Naive thymus-derived CD4-positive, alpha-beta T cell (primary cell): ENCODE measurements around the gene UBXN2A. TPM values are rescaled to one million over a fixed set of nuclear protein-coding genes. Genes with fewer than 3 reads are reported as not detected.

Experiments
- ATAC-seq: fragments of 150-1000 bp; cut with Tn5 transposase; 2 replicates; pipeline ENCODE4 v1.10.0; 2021; ENCODE audit warnings: mild to moderate bottlenecking, moderate library complexity
- CTCF ChIA-PET: fragments of 350-600 bp; sonication (Branson Sonifier 250); formaldehyde crosslinking; loops from one replicate; lab custom pipeline; 2021; ENCODE audit warnings: antibody characterized with exemption; lab: Charles Lee
- POLR2A ChIA-PET: fragments of 350-600 bp; sonication (Branson Sonifier 250); formaldehyde crosslinking; loops from one replicate; lab custom pipeline; 2021; ENCODE audit warnings: antibody characterized with exemption, inconsistent platforms; lab: Charles Lee
- DNase-seq, 9 donors: peaks; one replicate each; pipeline versions ENCODE4 v3.0.0 to v3.0.0-alpha.2; 2020 to 2022; ENCODE audit warnings: mixed read lengths in 1 of 9
- H3K27ac ChIP-seq: one replicate; pipeline ENCODE4 v1.7.0; 2013; ENCODE audit warnings: mild to moderate bottlenecking, low read depth, low read length, moderate library complexity
- H3K27me3 ChIP-seq, 2 donors: one replicate each; pipeline ENCODE4 v1.7.0; 2013; ENCODE audit warnings: low read length in 2 of 2, mild to moderate bottlenecking in 2 of 2, moderate library complexity in 2 of 2; ENCODE audit not compliant: control insufficient read depth in 2 of 2, insufficient read depth in 2 of 2
- H3K36me3 ChIP-seq, 3 experiments: 1 replicate in 2 of 3; 2 replicates in 1 of 3; pipeline ENCODE4 v1.7.0; 2013; ENCODE audit warnings: low read length in 3 of 3, mild to moderate bottlenecking in 3 of 3, moderate library complexity in 1 of 3; ENCODE audit not compliant: insufficient read depth in 3 of 3, control insufficient read depth in 2 of 3
- H3K4me1 ChIP-seq, 2 donors: one replicate each; pipeline ENCODE4 v1.7.0; 2013; ENCODE audit warnings: low read length in 2 of 2, mild to moderate bottlenecking in 2 of 2, moderate library complexity in 1 of 2; ENCODE audit not compliant: control insufficient read depth in 2 of 2, insufficient read depth in 2 of 2
- H3K4me3 ChIP-seq: 2 replicates; pipeline ENCODE4 v1.7.0; 2013; ENCODE audit warnings: mild to moderate bottlenecking, low read length
- H3K9me3 ChIP-seq, 3 experiments: 1 replicate in 2 of 3; 2 replicates in 1 of 3; pipeline ENCODE4 v1.7.0; 2013; ENCODE audit warnings: low read length in 3 of 3; ENCODE audit not compliant: control insufficient read depth in 2 of 3
- H3K27ac Mint-ChIP-seq, 9 donors: one replicate each; pipeline ENCODE4 v1.8.0; 2020 to 2022; ENCODE audit warnings: mixed read lengths in 9 of 9, mild to moderate bottlenecking in 8 of 9, moderate library complexity in 5 of 9, inconsistent platforms in 2 of 9
- H3K27me3 Mint-ChIP-seq, 5 donors: one replicate each; pipeline ENCODE4 v1.8.0; 2021 to 2022; ENCODE audit warnings: mixed read lengths in 5 of 5, mild to moderate bottlenecking in 1 of 5
- H3K36me3 Mint-ChIP-seq, 5 donors: one replicate each; pipeline ENCODE4 v1.8.0; 2020 to 2022; ENCODE audit warnings: mixed read lengths in 5 of 5, mild to moderate bottlenecking in 3 of 5, inconsistent platforms in 1 of 5
- H3K4me1 Mint-ChIP-seq, 7 donors: one replicate each; pipeline ENCODE4 v1.8.0; 2020 to 2022; ENCODE audit warnings: mixed read lengths in 7 of 7, mild to moderate bottlenecking in 3 of 7, inconsistent platforms in 1 of 7
- H3K4me3 Mint-ChIP-seq, 10 donors: one replicate each; pipeline ENCODE4 v1.8.0; 2020 to 2022; ENCODE audit warnings: mild to moderate bottlenecking in 10 of 10, mixed read lengths in 10 of 10, moderate library complexity in 6 of 10, inconsistent platforms in 2 of 10
- H3K9me3 Mint-ChIP-seq, 11 donors: one replicate each; pipeline ENCODE4 v1.8.0; 2020 to 2022; ENCODE audit warnings: mixed read lengths in 11 of 11, mild to moderate bottlenecking in 4 of 11, inconsistent platforms in 1 of 11, moderate library complexity in 1 of 11
- intact Hi-C, 2 donors: fragments of 100-400 bp; cut with micrococcal nuclease; formaldehyde crosslinking; loops; one replicate each; pipeline ENCODE4 v1.15.1; 2023
- polyA plus RNA-seq, 2 donors: library from polyadenylated mRNA; unstranded; fragments of 300-500 nt; fragmentation: Illumina TruSeq; gene quantifications; one replicate each; pipeline ENCODE4 v1.2.3, GENCODE V29; 2021
- total RNA-seq, 6 experiments: library from RNA in 5 of 6; stranded (reverse) in 5 of 6; gene quantifications; 1 replicate in 5 of 6; 2 replicates in 1 of 6; pipeline ENCODE4 v1.2.3 and lab custom pipeline; 2021 to 2026

UBXN2A gene
- total and polyA plus RNA-seq, 7 experiments from 2014 or later, result 9.2 to 13.5 (median 12.3) TPM

GRCh38 chr2:23904215-23904614 is 36.0 kb upstream of the UBXN2A start:
- Mint-ChIP-seq H3K27me3 (no peaks in the 10 kb centered on the region), H3K4me3 (peak overlapping the region in 2 of 10 donors; percentile 9 to 47), H3K36me3 (peaks cover 0 to 6% (median 0%) of the 10 kb centered on the region in 5 donors), H3K4me1 (peaks cover 3 to 64% (median 42%) of the 10 kb centered on the region in 7 donors), H3K9me3 (peaks cover 0 to 2% (median 0%) of the 10 kb centered on the region in 11 donors), H3K27ac (peak overlapping the region in 4 of 9 donors; percentile 9 to 76 (median 66))
- Histone ChIP-seq H3K27me3 (no peaks in the 10 kb centered on the region), H3K27ac (no peak overlapping the region), H3K36me3 (no peaks in the 10 kb centered on the region), H3K9me3 (no peaks in the 10 kb centered on the region), H3K4me1 (peaks cover 0 to 3% of the 10 kb centered on the region in 2 donors), H3K4me3 (no peak overlapping the region)
- POLR2A ChIA-PET, result interaction anchor here (0.7 kb wide), 1 partner anchor 812 kb away, joined by 3 read pairs; no protein-coding TSS in a partner anchor
- intact Hi-C loops, result no loop called here
- no peak for ATAC-seq
- CTCF ChIA-PET, result no interaction called here
- DNase-seq, result no peak

GRCh38 chr2:23904692-23905091 is 35.6 kb upstream of the UBXN2A start:
- H3K9me3 Mint-ChIP-seq, result peaks cover 0 to 2% (median 0%) of the 10 kb centered on the region in 11 donors
- H3K27ac Mint-ChIP-seq, result no peak overlapping the region
- H3K4me1 Mint-ChIP-seq, result peaks cover 3 to 64% (median 46%) of the 10 kb centered on the region in 7 donors
- Histone ChIP-seq H3K9me3 (no peaks in the 10 kb centered on the region), H3K4me1 (peaks cover 0 to 3% of the 10 kb centered on the region in 2 donors), H3K4me3 (no peak overlapping the region), H3K27me3 (no peaks in the 10 kb centered on the region), H3K36me3 (no peaks in the 10 kb centered on the region), H3K27ac (no peak overlapping the region)
- no peak for ATAC-seq
- H3K4me3 Mint-ChIP-seq, result peak overlapping the region in 1 of 10 donors; percentile 47
- H3K27me3 Mint-ChIP-seq, result no peaks in the 10 kb centered on the region
- ChIA-PET CTCF (no interaction called here), POLR2A (no interaction called here)
- no peak for DNase-seq
- intact Hi-C loops, result no loop called here
- H3K36me3 Mint-ChIP-seq, result peaks cover 0 to 7% (median 0%) of the 10 kb centered on the region in 5 donors

GRCh38 chr2:23905155-23905554 is 35.1 kb upstream of the UBXN2A start:
- peak overlapping the region in 1 of 10 donors; percentile 44 for H3K4me3 Mint-ChIP-seq
- no peak overlapping the region for H3K27ac ChIP-seq

GRCh38 chr2:23912054-23912453 is 28.2 kb upstream of the UBXN2A start:
- Histone ChIP-seq H3K9me3 (no peaks in the 10 kb centered on the region), H3K4me1 (peaks cover 8 to 11% of the 10 kb centered on the region in 2 donors), H3K36me3 (no peaks in the 10 kb centered on the region), H3K27me3 (no peaks in the 10 kb centered on the region), H3K4me3 (no peak overlapping the region), H3K27ac (no peak overlapping the region)
- peaks cover 0 to 10% (median 4%) of the 10 kb centered on the region in 5 donors for H3K36me3 Mint-ChIP-seq
- H3K27ac Mint-ChIP-seq, result peak overlapping the region in 1 of 9 donors; percentile 59
- H3K4me1 Mint-ChIP-seq, result peaks cover 19 to 53% (median 45%) of the 10 kb centered on the region in 7 donors
- DNase-seq (no peak), ATAC-seq (no peak)
- no peaks in the 10 kb centered on the region for H3K27me3 Mint-ChIP-seq
- ChIA-PET CTCF (no interaction called here), POLR2A (no interaction called here)
- no peak overlapping the region for H3K4me3 Mint-ChIP-seq
- intact Hi-C loops, result loop anchor here in 1 of 2 donors (2.0 kb wide), 1 partner anchor 15 kb away; the partner anchor contains the start of gene ATAD2B
- peaks cover 0 to 2% (median 0%) of the 10 kb centered on the region in 11 donors for H3K9me3 Mint-ChIP-seq

More at GRCh38 chr2:23905155-23905554, 35.1 kb upstream of the UBXN2A start:
- Mint-ChIP-seq H3K4me1 (peaks cover 3 to 63% (median 47%) of the 10 kb centered on the region in 7 donors), H3K9me3 (peaks cover 0 to 2% (median 0%) of the 10 kb centered on the region in 11 donors), H3K27me3 (no peaks in the 10 kb centered on the region), H3K36me3 (peaks cover 0 to 7% (median 0%) of the 10 kb centered on the region in 5 donors), H3K27ac (no peak overlapping the region)
- no peaks in the 10 kb centered on the region for H3K9me3 ChIP-seq
- H3K27me3 ChIP-seq, result no peaks in the 10 kb centered on the region
- H3K4me3 ChIP-seq, result no peak overlapping the region
- ATAC-seq, result no peak
- POLR2A ChIA-PET, result no interaction called here
- no peak for DNase-seq
- H3K4me1 ChIP-seq, result peaks cover 0 to 3% of the 10 kb centered on the region in 2 donors
- H3K36me3 ChIP-seq, result no peaks in the 10 kb centered on the region
- intact Hi-C loops, result no loop called here
- CTCF ChIA-PET, result no interaction called here

DNA sequence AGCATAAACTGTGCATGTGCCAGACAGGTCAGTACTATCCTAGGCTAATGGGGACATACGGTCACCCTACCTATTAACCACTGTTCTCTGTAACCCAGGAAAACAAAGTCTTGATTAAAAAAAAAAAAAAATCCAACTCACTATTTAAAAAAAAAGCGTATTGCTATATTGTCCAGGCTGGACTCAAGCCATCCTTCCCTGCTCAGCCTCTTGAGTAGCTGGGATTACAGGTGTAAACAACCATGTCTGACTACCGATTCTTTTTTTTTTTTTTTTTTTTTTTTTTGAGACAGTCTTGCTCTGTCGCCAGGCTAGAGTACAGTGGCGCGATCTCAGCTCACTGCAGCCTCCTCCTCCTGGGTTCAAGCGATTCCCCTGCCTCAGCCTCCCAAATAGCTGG is 24.9 kb upstream of the UBXN2A start:
- no peaks in the 10 kb centered on the region for H3K9me3 ChIP-seq
- Mint-ChIP-seq H3K27ac (no peak overlapping the region), H3K9me3 (no peaks in the 10 kb centered on the region), H3K36me3 (peaks cover 0 to 6% (median 4%) of the 10 kb centered on the region in 5 donors), H3K4me1 (peaks cover 37 to 72% (median 57%) of the 10 kb centered on the region in 7 donors), H3K4me3 (no peak overlapping the region), H3K27me3 (no peaks in the 10 kb centered on the region)
- POLR2A ChIA-PET, result interaction anchor here (0.6 to 0.7 kb wide), 2 partner anchors 9 to 92 kb away, joined by 5 to 11 read pairs; no protein-coding TSS in a partner anchor
- CTCF ChIA-PET, result no interaction called here
- DNase-seq (no peak), ATAC-seq (no peak)
- H3K4me1 ChIP-seq, result peaks cover 9 to 16% of the 10 kb centered on the region in 2 donors
- no peaks in the 10 kb centered on the region for H3K36me3 ChIP-seq
- no peak overlapping the region for H3K27ac ChIP-seq
- no peaks in the 10 kb centered on the region for H3K27me3 ChIP-seq
- H3K4me3 ChIP-seq, result no peak overlapping the region
- intact Hi-C loops, result no loop called here

DNA sequence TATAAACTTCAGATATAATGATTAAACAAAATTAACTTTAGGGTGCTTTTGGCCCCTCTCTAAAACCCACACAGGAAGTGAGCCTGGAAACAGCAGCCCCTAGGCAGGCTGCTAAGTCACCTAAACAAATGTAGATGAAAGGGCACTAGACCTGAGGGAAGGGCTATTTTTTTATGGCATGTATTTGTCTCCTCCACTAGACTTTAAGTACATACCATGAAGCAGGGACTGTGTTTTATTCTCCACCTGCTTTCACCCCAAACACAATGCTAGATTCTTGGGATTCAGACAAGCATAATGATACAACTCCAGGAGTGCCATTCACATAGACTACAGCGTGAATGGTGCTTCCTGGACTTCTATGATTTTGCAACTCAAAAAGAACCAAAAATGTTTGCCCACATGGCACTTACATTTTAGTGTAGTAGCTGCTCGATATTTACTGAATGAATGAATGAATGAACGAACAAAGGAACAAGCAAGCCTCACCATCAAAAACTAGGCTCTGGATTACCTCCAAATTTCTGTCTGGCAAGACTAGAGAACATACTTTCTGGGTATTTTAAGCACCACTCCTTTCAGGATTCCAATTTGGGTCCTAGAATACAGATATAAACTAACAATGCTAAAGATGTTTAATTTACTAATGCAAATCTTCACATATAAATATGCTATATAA is 23.4 kb upstream of the UBXN2A start:
- H3K9me3 ChIP-seq, result no peaks in the 10 kb centered on the region
- ATAC-seq, result peak; percentile 61
- CTCF ChIA-PET, result no interaction called here
- H3K4me3 ChIP-seq, result no peak overlapping the region
- H3K27me3 ChIP-seq, result no peaks in the 10 kb centered on the region
- Mint-ChIP-seq H3K4me1 (peaks cover 42 to 84% (median 68%) of the 10 kb centered on the region in 7 donors), H3K36me3 (peaks cover 0 to 4% (median 4%) of the 10 kb centered on the region in 5 donors), H3K4me3 (peak overlapping the region in 9 of 10 donors; percentile 8 to 69 (median 38)), H3K9me3 (no peaks in the 10 kb centered on the region), H3K27me3 (no peaks in the 10 kb centered on the region), H3K27ac (peak overlapping the region in 7 of 9 donors; percentile 0 to 61 (median 48))
- POLR2A ChIA-PET, result no interaction called here
- DNase-seq, result peak in 6 of 9 donors; percentile 8 to 24 (median 17)
- H3K27ac ChIP-seq, result peak overlapping the region; percentile 20
- H3K4me1 ChIP-seq, result peaks cover 12 to 16% of the 10 kb centered on the region in 2 donors
- intact Hi-C loops, result loop anchor here in 1 of 2 donors (1.0 to 2.0 kb wide), 2 partner anchors 10 to 14 kb away; partner anchors contain the start of gene ATAD2B
- no peaks in the 10 kb centered on the region for H3K36me3 ChIP-seq
